CD8-positive, alpha-beta memory T cell (primary cell): ENCODE data around the gene LIPK. TPM values are rescaled to one million over a fixed set of nuclear protein-coding genes. Genes with fewer than 3 reads are reported as not detected.
"Not testable (repeated sequence)": the region's sequence is repeated elsewhere in the genome, so short reads cannot be mapped to it uniquely, and the experiment has no call there.

Experiments
- CTCF ChIA-PET: fragments of 350-600 bp; sonication (Branson Sonifier 250); formaldehyde crosslinking; loops from one replicate; lab custom pipeline; 2021; ENCODE audit warnings: antibody characterized with exemption; lab: Charles Lee
- POLR2A ChIA-PET: fragments of 350-600 bp; sonication (Branson Sonifier 250); formaldehyde crosslinking; loops from one replicate; lab custom pipeline; 2021; ENCODE audit warnings: antibody characterized with exemption; lab: Charles Lee
- DNase-seq, 5 donors: peaks; one replicate each; pipeline versions ENCODE4 v3.0.0 to v3.0.0-alpha.2; 2020 to 2022; ENCODE audit warnings: mixed read lengths in 1 of 5
- H3K27ac ChIP-seq: one replicate; pipeline ENCODE4 v1.7.0; 2013; ENCODE audit warnings: low read depth, mild to moderate bottlenecking, low read length, moderate library complexity
- H3K27me3 ChIP-seq: 2 replicates; pipeline ENCODE4 v1.7.0; 2013; ENCODE audit warnings: low read length, mild to moderate bottlenecking; ENCODE audit not compliant: insufficient read depth, poor library complexity, severe bottlenecking
- H3K36me3 ChIP-seq: 2 replicates; pipeline ENCODE4 v1.7.0; 2013; ENCODE audit warnings: mild to moderate bottlenecking, low read length, moderate library complexity; ENCODE audit not compliant: insufficient read depth
- H3K4me1 ChIP-seq: 2 replicates; pipeline ENCODE4 v1.7.0; 2013; ENCODE audit warnings: mild to moderate bottlenecking, low read length, moderate library complexity; ENCODE audit not compliant: insufficient read depth
- H3K4me3 ChIP-seq: 2 replicates; pipeline ENCODE4 v1.7.0; 2013; ENCODE audit warnings: mild to moderate bottlenecking, low read length
- H3K9me3 ChIP-seq: 2 replicates; pipeline ENCODE4 v1.7.0; 2013; ENCODE audit warnings: mild to moderate bottlenecking, low read length
- H3K27ac Mint-ChIP-seq, 8 donors: one replicate each; pipeline ENCODE4 v1.8.0; 2020 to 2021; ENCODE audit warnings: mixed read lengths in 8 of 8, mild to moderate bottlenecking in 6 of 8, inconsistent platforms in 3 of 8, moderate library complexity in 3 of 8
- H3K27me3 Mint-ChIP-seq, 2 donors: one replicate each; pipeline ENCODE4 v1.8.0; 2020 to 2021; ENCODE audit warnings: mixed read lengths in 2 of 2, mild to moderate bottlenecking in 1 of 2, moderate library complexity in 1 of 2
- H3K36me3 Mint-ChIP-seq, 3 donors: one replicate each; pipeline ENCODE4 v1.8.0; 2020 to 2021; ENCODE audit warnings: mixed read lengths in 3 of 3, inconsistent platforms in 1 of 3, mild to moderate bottlenecking in 1 of 3
- H3K4me1 Mint-ChIP-seq, 3 donors: one replicate each; pipeline ENCODE4 v1.8.0; 2020 to 2021; ENCODE audit warnings: mixed read lengths in 3 of 3, inconsistent platforms in 1 of 3, mild to moderate bottlenecking in 1 of 3
- H3K4me3 Mint-ChIP-seq, 7 donors: one replicate each; pipeline ENCODE4 v1.8.0; 2020 to 2021; ENCODE audit warnings: mixed read lengths in 7 of 7, mild to moderate bottlenecking in 6 of 7, moderate library complexity in 4 of 7, inconsistent platforms in 2 of 7
- H3K9me3 Mint-ChIP-seq, 5 donors: one replicate each; pipeline ENCODE4 v1.8.0; 2020 to 2022; ENCODE audit warnings: mixed read lengths in 5 of 5, mild to moderate bottlenecking in 3 of 5, moderate library complexity in 2 of 5, inconsistent platforms in 1 of 5
- polyA plus RNA-seq: library from polyadenylated mRNA; unstranded; fragments of 300-500 nt; fragmentation: Illumina TruSeq; gene quantifications from one replicate; pipeline ENCODE4 v1.2.3, GENCODE V29; 2021
- total RNA-seq, 2 experiments: library from RNA; stranded (reverse); gene quantifications; one replicate each; pipeline ENCODE4 v1.2.3, GENCODE V29; 2021

The LIPK gene
- total and polyA plus RNA-seq, 3 experiments from 2014 or later = not detected

DNA sequence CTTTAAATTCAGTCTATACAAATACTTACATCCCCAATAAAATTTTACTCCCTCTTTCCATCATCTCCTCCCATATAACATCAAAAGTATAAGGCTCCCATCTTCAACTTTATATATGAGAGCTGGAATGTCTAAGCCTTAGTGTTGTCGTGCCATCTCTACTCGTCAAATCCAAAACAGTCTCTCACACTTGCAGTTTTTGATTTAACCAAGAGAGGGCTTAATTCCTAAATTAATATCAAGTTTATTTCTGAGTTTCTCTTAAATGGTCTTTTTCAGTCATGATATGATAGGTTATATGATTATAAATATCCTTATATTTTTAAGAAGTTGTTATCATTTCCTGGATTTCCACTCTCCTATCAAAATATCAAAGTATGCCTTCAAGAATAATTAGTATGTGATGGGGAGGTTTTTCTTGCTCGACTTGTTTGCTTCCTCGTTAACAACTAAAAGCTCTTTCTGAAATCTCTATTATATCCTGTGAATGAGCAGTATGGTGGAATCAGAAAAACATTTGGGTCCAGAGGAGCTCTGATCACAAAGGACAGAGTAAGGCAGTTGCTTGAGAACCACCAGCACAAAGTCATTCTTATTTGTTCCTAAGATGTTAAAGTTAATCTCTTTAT, 12.5 kb upstream of the LIPK start:
- Mint-ChIP-seq H3K4me3 (no peak overlapping the region), H3K27me3 (peaks cover 1 to 10% of the 10 kb centered on the region in 2 donors), H3K27ac (no peak overlapping the region), H3K36me3 (no peaks in the 10 kb centered on the region), H3K4me1 (no peaks in the 10 kb centered on the region), H3K9me3 (no peaks in the 10 kb centered on the region)
- ChIA-PET CTCF (interaction anchor here (0.9 kb wide), 1 partner anchor 239 kb away, joined by 3 read pairs; no protein-coding TSS in a partner anchor), POLR2A (no interaction called here)
- Histone ChIP-seq H3K27ac (no peak overlapping the region), H3K27me3 (no peaks in the 10 kb centered on the region), H3K4me3 (no peak overlapping the region), H3K36me3 (no peaks in the 10 kb centered on the region), H3K9me3 (no peaks in the 10 kb centered on the region), H3K4me1 (no peaks in the 10 kb centered on the region)
- no peak for DNase-seq

DNA sequence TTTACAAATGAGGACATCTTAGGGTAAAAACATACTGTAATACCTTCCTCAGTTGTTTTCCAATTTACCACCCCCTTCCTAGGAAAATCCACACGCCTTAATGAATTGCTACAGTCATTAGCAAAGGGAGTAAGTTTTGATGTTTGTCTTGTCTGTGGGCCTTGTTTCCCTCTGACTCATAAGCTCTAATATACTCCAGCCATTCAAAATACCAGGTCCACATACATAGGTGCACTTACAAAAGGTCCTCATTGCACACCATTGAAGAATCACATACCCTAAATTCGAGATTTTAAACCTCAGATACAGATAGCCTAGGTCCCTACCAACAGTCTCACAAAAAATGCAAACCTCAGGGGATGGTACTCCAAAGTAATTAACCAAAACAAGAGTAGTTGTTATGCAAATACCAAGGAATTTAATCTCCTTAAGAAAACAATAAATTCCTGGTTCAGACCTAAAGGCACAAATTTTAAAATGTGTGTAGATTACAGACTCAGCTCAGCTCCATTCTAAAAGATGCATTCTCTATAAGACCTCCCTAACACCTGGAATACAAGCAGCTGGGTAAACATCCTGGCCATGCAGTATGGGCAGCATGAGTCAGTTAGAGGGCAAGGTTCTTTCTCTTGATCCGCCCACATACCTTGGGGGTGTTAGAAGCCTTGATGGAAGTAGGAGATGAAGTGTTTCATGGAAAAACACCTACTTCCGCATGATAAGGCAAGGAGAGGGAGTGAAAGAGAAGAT, 3.0 kb upstream of the LIPK start:
- Mint-ChIP-seq H3K9me3 (no peaks in the 10 kb centered on the region), H3K27ac (no peak overlapping the region), H3K36me3 (no peaks in the 10 kb centered on the region), H3K4me1 (peaks cover 0 to 11% (median 0%) of the 10 kb centered on the region in 3 donors), H3K27me3 (peaks cover 0 to 2% of the 10 kb centered on the region in 2 donors), H3K4me3 (no peak overlapping the region)
- DNase-seq = no peak
- H3K4me1 ChIP-seq = no peaks in the 10 kb centered on the region
- CTCF ChIA-PET = no interaction called here
- H3K36me3 ChIP-seq = no peaks in the 10 kb centered on the region
- POLR2A ChIA-PET = no interaction called here
- H3K9me3 ChIP-seq = no peaks in the 10 kb centered on the region
- H3K27me3 ChIP-seq = no peaks in the 10 kb centered on the region
- no peak overlapping the region for H3K4me3 ChIP-seq
- no peak overlapping the region for H3K27ac ChIP-seq

DNA sequence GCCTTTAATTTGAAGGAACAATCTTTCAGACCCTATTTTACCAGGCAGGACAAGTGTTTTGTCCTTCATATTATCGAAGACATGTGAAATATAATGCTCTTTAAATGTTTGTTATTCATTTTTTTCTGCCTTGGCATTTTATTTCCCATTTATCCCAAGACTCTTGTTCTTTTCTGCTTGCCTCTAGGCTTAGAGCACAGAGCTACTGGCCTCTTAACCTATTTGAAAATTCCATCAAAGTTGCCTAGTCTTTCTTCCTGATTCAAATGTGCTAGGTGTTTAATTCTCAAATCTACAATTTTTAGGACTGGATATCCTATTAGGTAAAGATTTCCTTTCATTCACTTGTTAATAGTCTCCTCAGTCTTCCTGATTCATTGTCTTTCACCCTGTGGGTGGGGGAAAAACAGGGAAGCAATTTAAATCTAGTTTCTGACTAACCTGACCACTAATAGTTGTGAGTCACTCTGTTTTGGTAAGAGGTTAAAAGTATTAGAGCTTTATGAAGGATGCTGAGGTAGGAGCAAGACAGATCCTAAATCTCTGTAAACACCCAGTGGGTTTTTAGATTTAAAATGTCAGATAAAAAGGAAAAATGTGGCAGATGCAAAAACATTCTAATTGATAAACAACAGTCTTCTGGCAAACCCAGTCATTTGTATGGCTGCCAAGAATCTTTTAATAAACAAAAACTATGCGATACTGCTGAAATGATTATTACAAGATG, 1.5 kb downstream of the LIPK start:
- Histone ChIP-seq H3K9me3 (no peaks in the 10 kb centered on the region), H3K4me3 (no peak overlapping the region), H3K27me3 (no peaks in the 10 kb centered on the region), H3K27ac (no peak overlapping the region), H3K36me3 (no peaks in the 10 kb centered on the region), H3K4me1 (no peaks in the 10 kb centered on the region)
- ChIA-PET POLR2A (no interaction called here), CTCF (no interaction called here)
- no peaks in the 10 kb centered on the region for H3K27me3 Mint-ChIP-seq
- no peaks in the 10 kb centered on the region for H3K9me3 Mint-ChIP-seq
- H3K4me3 Mint-ChIP-seq = no peak overlapping the region
- no peak overlapping the region for H3K27ac Mint-ChIP-seq
- H3K36me3 Mint-ChIP-seq = no peaks in the 10 kb centered on the region
- H3K4me1 Mint-ChIP-seq = peaks cover 0 to 11% (median 0%) of the 10 kb centered on the region in 3 donors
- no peak for DNase-seq

DNA sequence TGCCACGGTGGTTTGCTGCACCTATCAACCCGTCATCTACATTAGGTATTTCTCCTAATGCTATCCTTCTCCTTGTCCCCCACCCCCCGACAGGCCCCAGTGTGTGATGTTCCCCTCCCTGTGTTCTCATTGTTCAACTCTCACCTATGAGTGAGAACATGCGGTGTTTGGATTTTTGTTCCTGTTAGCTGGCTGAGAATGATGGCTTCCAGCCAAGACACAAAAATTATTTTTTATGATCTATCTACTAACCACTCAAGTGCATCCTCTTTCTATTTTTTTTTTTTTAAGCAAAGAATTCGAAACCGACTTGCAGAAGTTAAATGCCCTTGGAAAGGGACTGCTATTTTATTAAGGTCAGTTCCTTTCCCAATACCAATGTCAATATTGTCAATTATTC, 3.3 kb downstream of the LIPK start:
- H3K27me3 Mint-ChIP-seq, H3K4me1 ChIP-seq, H3K9me3 Mint-ChIP-seq, H3K4me3 Mint-ChIP-seq, H3K9me3 ChIP-seq, H3K36me3 Mint-ChIP-seq, CTCF ChIA-PET, POLR2A ChIA-PET, H3K27me3 ChIP-seq, H3K4me3 ChIP-seq, H3K27ac ChIP-seq, H3K36me3 ChIP-seq, DNase-seq: not testable (repeated sequence)
- peak overlapping the region in 1 of 8 donors; percentile 77 for H3K27ac Mint-ChIP-seq
- H3K4me1 Mint-ChIP-seq = peaks cover 0 to 11% (median 0%) of the 10 kb centered on the region in 3 donors

DNA sequence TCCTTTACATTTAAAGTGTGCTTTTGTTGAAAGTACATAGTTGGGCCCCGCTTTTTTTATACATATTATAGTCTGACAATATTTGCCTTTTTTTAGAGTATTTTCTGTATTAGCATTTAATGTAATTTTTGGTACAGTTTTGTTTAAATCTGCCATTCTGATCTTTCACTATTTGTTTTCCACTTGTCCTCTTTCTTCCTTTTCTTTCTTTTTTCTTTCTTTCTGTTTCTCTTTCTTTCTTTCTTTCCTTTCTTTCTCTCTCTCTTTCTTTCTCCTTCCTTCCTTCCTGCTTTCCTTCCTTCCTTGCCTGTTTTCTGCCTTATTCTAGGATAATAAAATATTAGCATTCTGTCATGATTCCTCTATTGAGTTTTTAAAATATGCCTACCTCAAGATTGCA, 9.5 kb downstream of the LIPK start:
- Histone ChIP-seq H3K4me1 (no peaks in the 10 kb centered on the region), H3K9me3 (no peaks in the 10 kb centered on the region), H3K4me3 (no peak overlapping the region), H3K27ac (no peak overlapping the region), H3K36me3 (no peaks in the 10 kb centered on the region), H3K27me3 (no peaks in the 10 kb centered on the region)
- DNase-seq = no peak
- Mint-ChIP-seq H3K4me3 (no peak overlapping the region), H3K36me3 (no peaks in the 10 kb centered on the region), H3K4me1 (no peaks in the 10 kb centered on the region), H3K9me3 (no peaks in the 10 kb centered on the region), H3K27ac (no peak overlapping the region), H3K27me3 (peaks cover 5 to 12% of the 10 kb centered on the region in 2 donors)
- CTCF ChIA-PET = no interaction called here
- POLR2A ChIA-PET = no interaction called here

DNA sequence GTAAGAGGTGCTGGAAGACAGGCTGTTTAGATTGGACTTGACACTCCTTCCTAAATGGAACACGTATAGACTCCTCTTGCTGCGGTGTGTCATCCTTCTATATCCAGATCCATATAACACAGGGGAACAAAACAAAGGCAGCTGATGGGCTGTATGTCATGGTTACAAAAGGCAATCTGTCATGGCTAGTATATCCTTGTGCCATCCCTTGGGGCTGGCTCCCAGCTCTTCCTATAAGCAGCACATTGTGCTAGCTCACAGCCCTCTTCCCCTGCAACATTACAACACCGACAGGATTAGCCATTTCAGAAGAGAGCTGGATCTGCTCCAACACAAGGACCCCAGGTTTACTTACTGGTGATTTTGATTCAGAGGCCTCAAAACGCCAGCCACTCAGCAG, 15.3 kb downstream of the LIPK start:
- H3K4me1 Mint-ChIP-seq = no peaks in the 10 kb centered on the region
- no peaks in the 10 kb centered on the region for H3K36me3 Mint-ChIP-seq
- no peak overlapping the region for H3K27ac Mint-ChIP-seq
- H3K4me3 Mint-ChIP-seq = no peak overlapping the region
- Histone ChIP-seq H3K27me3 (no peaks in the 10 kb centered on the region), H3K4me3 (no peak overlapping the region), H3K9me3 (no peaks in the 10 kb centered on the region), H3K36me3 (no peaks in the 10 kb centered on the region), H3K4me1 (no peaks in the 10 kb centered on the region), H3K27ac (no peak overlapping the region)
- ChIA-PET CTCF (no interaction called here), POLR2A (no interaction called here)
- H3K9me3 Mint-ChIP-seq = no peaks in the 10 kb centered on the region
- DNase-seq = no peak
- H3K27me3 Mint-ChIP-seq = peaks cover 6 to 15% of the 10 kb centered on the region in 2 donors

DNA sequence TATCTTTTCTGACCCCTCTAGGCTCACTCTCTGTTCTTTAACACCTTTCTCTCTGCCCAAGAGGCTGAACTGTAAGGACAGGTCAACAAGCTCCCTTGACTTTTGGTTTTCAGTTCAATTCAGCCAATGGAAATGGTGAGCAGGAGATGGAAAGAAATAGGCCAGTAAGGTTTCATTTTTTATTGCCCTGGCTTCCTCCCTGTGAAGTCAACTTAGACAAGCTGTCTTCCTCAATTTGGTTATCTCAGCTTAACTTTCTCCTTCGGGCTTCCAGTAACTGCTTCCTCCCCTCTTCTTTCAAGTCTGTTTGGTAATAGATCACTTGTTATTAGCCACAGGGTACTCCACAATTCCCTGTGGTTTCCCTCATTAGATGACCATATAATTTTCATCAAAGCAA, 19.7 kb downstream of the LIPK start:
- no peak for DNase-seq
- Histone ChIP-seq H3K9me3 (no peaks in the 10 kb centered on the region), H3K27me3 (no peaks in the 10 kb centered on the region), H3K4me3 (no peak overlapping the region), H3K4me1 (no peaks in the 10 kb centered on the region), H3K36me3 (no peaks in the 10 kb centered on the region), H3K27ac (no peak overlapping the region)
- H3K4me3 Mint-ChIP-seq = no peak overlapping the region
- peaks cover 2 to 3% of the 10 kb centered on the region in 2 donors for H3K27me3 Mint-ChIP-seq
- no peaks in the 10 kb centered on the region for H3K9me3 Mint-ChIP-seq
- ChIA-PET CTCF (no interaction called here), POLR2A (no interaction called here)
- no peaks in the 10 kb centered on the region for H3K36me3 Mint-ChIP-seq
- peak overlapping the region in 1 of 8 donors; percentile 68 for H3K27ac Mint-ChIP-seq
- H3K4me1 Mint-ChIP-seq = no peaks in the 10 kb centered on the region
